Measurements from ENCODE around the gene ARHGEF7.

GRCh38 chr13:111327730-111328573 is 212.8 kb downstream of the ARHGEF7 start:
- no peak for TF ChIP-seq GATA2 (IDR thresholded peaks at IDR 0.05; ENCODE audit: low read depth, low read length)
- no peak for TF ChIP-seq GATA3 (IDR thresholded peaks at IDR 0.05; ENCODE audit: low read depth, low read length)

Measured in SH-SY5Y (cell line).